HG03103 (cell line): ENCODE data around the gene PXDC1.
"Not testable (repeated sequence)": the region's sequence is repeated elsewhere in the genome, so short reads cannot be mapped to it uniquely, and the experiment has no call there.

Source experiments
- ATAC-seq: cut with Tn5 transposase; IDR thresholded peaks from one replicate; pipeline ENCODE4 v1.9.1; 2021; ENCODE audit warnings: low read depth; ENCODE audit not compliant: unreplicated experiment

The PXDC1 gene

DNA sequence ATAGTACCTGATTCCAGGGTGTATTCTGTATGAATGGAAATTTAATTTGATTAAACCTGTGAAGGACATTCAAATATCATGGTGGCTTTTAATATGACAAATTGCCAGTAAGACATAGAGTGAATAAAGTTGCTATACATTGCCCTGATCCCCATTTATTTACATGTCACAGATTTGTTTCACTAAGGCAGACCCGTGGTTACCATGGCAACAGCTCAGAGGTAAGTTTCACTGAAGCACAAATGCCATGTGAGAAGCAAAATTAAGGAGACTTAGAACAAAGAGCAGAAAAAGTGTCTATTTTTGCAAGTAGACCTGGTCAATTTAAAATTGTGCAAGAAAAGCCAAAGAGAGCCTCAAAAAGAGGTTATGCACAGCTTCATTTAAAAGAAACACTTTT, 63.7 kb downstream of the PXDC1 start:
- no peak for ATAC-seq

DNA sequence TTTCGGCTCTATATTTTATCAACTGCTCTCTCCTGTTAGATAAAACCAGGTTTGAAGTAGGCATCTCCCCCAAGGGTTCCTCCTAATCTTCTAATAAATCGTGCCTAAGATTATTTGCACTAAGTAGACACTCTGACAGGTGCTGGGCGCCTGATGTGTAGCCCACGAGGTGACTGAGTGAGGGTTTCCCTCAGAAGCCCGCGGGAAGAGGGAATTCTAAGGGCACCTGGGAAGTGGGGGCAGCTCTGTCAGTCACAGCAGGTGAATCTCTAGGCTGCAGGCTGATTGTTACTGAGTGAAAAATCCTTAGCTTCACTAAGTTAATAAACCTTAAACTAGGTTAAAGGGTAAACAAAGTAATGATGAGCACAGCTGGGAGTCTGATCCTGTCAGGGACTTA, 68.2 kb downstream of the PXDC1 start:
- ATAC-seq: no peak

DNA sequence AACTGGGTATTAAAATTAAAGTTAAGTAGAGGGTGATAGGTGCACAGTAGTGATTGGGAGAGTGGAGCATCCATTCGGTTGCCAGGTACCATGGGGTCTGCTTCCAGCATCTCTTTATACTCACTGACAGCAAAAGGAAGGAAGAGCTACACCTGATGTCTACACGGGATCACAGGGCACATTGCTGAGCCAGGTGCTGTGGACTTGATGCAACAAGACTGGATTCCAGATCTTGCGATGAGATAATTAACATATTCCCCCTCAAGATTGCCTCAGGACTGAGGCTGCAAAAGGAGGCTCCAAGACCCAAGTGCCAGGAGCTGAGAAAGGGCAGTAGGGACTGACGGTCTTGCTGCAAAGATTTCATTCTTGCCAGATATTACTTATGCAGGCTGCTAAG, 72.6 kb downstream of the PXDC1 start:
- no peak for ATAC-seq

DNA sequence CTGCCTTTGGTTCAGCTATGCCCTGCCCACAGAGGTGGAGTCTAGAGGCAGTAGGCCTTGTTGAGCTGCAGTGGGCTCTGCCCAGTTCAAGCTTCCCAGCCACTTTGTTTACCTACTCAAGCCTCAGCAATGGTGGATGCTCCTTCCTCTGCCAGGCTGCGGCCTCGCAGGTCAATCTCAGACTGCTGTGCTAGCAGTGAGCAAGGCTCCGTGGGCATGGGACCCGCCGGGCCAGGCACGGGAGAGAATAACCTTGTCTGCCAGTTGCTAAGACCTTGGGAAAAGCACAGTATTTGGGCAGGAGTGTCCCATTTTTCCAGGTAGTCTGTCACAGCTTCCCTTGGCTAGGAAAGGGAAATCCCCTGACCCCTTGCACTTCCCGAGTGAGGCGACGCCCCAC, 73.8 kb downstream of the PXDC1 start:
- not testable (repeated sequence) for ATAC-seq

DNA sequence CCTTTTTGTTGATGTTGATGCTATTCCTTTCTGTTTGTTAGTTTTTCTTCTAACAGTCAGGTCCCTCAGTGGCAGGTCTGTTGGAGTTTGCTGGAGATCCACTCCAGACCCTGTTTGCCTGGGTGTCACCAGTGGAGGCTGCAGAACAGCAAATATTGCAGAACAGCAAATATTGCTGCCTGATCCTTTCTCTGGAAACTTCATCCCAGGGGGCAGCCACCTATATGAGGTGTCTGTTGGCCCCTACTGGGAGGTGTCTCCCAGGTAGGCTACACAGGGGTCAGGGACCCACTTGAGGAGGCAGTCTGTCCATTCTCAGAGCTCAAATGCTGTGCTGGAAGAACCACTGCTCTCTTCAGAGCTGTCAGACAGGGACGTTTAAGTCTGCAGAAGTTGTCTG, 74.2 kb downstream of the PXDC1 start:
- not testable (repeated sequence) for ATAC-seq
